ENCODE results near the gene SORCS3. TPM values are rescaled to one million over a fixed set of nuclear protein-coding genes. Genes with fewer than 3 reads are reported as not detected.

The SORCS3 gene
- total and polyA plus RNA-seq, 10 of the 15 experiments (the other 5 are each of a cell fraction or from before 2014, with no cell fraction given), result 0.01 to 0.04 (median 0.02) TPM; not detected in 7

GRCh38 chr10:104735036-104735756, 94.1 kb downstream of the SORCS3 start:
- DNase-seq (ENCODE audit: low read depth, low spot score) (no peak), FAIRE-seq (no peak), ATAC-seq (no peak)
- WGBS (ENCODE audit: insufficient coverage, insufficient replicate concordance, low lambda C conversion rate, missing lambda C conversion rate), result 32% methylated on average over 14 of the region's 14 CpGs
- no peak overlapping the region for H2AFZ ChIP-seq (ENCODE audit: control insufficient read depth, low read depth, low read length)
- RAD21 ChIA-PET (ENCODE audit: unreplicated experiment), result no interaction called here
- no peaks in the 10 kb centered on the region for H3K9me3 ChIP-seq (replicated peaks; ENCODE audit: control insufficient read depth, insufficient read depth, low read length)
- H4K20me1 ChIP-seq (ENCODE audit: control insufficient read depth, insufficient read depth), result no peaks in the 10 kb centered on the region
- H3K4me1 ChIP-seq (ENCODE audit: control insufficient read depth, insufficient read depth, low read length), result no peaks in the 10 kb centered on the region
- SMC1A ChIA-PET (ENCODE audit: uncharacterized antibody, unreplicated experiment), result no interaction called here
- no peak overlapping the region for H3K4me3 ChIP-seq
- intact Hi-C loops (cut with micrococcal nuclease; ENCODE audit: unreplicated experiment), result no loop called here
- no peaks in the 10 kb centered on the region; a peak in 1 of 4 replicates for H3K27me3 ChIP-seq (replicated peaks in 1 of 2; ENCODE audit: control insufficient read depth in 2 of 2, insufficient read depth in 2 of 2, low read length in 1 of 2)
- H3K27ac ChIP-seq (ENCODE audit: control insufficient read depth, insufficient read depth), result no peak overlapping the region
- no peak overlapping the region for H3K9ac ChIP-seq (ENCODE audit: control insufficient read depth, insufficient read depth, low read length)
- CTCF ChIA-PET, result no interaction called here
- H3K79me2 ChIP-seq (ENCODE audit: control insufficient read depth, insufficient read depth, low read length), result no peaks in the 10 kb centered on the region
- no peak for TF ChIP-seq POU2F2 (IDR thresholded peaks at IDR 0.05; ENCODE audit: borderline replicate concordance, low read depth, low read length)
- TF ChIP-seq CBX5 (IDR thresholded peaks at IDR 0.05; ENCODE audit: low read depth), result no peak
- no peak for TF ChIP-seq LARP7 (IDR thresholded peaks at IDR 0.05)
- TF ChIP-seq PAX8 (IDR thresholded peaks at IDR 0.05), result no peak
- no peak for TF ChIP-seq BHLHE40 (IDR thresholded peaks at IDR 0.05; ENCODE audit: borderline replicate concordance in 1 of 2, low read depth in 2 of 2, low read length in 1 of 2)
- TF ChIP-seq EGR1 (IDR thresholded peaks at IDR 0.05; ENCODE audit: borderline replicate concordance in 1 of 2, low read depth in 2 of 2, low read length in 2 of 2), result no peak
- no peak for TF ChIP-seq NFYA (IDR thresholded peaks at IDR 0.05; ENCODE audit: borderline replicate concordance, low read depth, low read length)
- no peak for TF ChIP-seq CHD4 (IDR thresholded peaks at IDR 0.05)
- TF ChIP-seq STAT3 (IDR thresholded peaks at IDR 0.05; ENCODE audit: low read depth, low read length), result no peak
- no peak for TF ChIP-seq ZNF592 (IDR thresholded peaks at IDR 0.05)
- no peak for TF ChIP-seq SMAD5 (IDR thresholded peaks at IDR 0.05; ENCODE audit: low read depth)
- no peak for TF ChIP-seq ATF2 (IDR thresholded peaks at IDR 0.05; ENCODE audit: low read length)
- POLR2A ChIA-PET, result no interaction called here
- no TSS peak for BruUV-seq (replicated peaks)
- no peak overlapping the region for H3K4me2 ChIP-seq (ENCODE audit: control insufficient read depth, insufficient read depth)
- H3K36me3 ChIP-seq (ENCODE audit: control insufficient read depth in 2 of 2, insufficient read depth in 2 of 2, low read length in 1 of 2), result no peaks in the 10 kb centered on the region
- in situ Hi-C loops (cut with MboI), result no loop called here

All from GM12878 (cell line).